GM18502 (cell line): ENCODE measurements around the gene CD14.
"Not testable (repeated sequence)": the region's sequence is repeated elsewhere in the genome, so short reads cannot be mapped to it uniquely, and the experiment has no call there.

Source experiments
- ATAC-seq: cut with Tn5 transposase; IDR thresholded peaks from one replicate; pipeline ENCODE4 v1.9.1; 2021; ENCODE audit warnings: mild to moderate bottlenecking; ENCODE audit not compliant: unreplicated experiment, poor library complexity

CD14 gene

DNA sequence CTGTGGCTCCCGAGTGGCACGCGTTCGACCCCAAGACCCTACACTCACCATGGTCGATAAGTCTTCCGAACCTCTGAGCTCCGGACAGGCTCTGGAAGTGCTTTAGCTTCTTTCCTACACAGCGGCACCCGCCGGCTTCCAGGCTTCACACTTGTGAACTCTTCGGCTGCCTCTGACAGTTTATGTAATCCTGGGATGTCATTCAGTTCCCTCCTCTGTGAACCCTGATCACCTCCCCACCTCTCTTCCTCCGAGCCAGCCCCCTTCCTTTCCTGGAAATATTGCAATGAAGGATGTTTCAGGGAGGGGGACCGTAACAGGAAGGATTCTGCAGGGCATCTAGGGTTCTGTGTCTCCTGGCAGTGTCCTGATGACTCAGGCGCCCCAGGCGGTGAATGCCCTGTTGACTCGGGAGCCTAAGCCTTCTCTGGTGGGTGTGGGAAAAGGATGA lies at the start of gene CD14:
CD14 (minus strand) TSS at position 155 of the 451 bp plus-strand sequence; CDS start at position 51, 104 bp downstream.
- peak; percentile 8 for ATAC-seq

- ATAC-seq = no peak
These were observed 46.0 kb upstream of the CD14 start for GRCh38 chr5:140678993-140679392.

DNA sequence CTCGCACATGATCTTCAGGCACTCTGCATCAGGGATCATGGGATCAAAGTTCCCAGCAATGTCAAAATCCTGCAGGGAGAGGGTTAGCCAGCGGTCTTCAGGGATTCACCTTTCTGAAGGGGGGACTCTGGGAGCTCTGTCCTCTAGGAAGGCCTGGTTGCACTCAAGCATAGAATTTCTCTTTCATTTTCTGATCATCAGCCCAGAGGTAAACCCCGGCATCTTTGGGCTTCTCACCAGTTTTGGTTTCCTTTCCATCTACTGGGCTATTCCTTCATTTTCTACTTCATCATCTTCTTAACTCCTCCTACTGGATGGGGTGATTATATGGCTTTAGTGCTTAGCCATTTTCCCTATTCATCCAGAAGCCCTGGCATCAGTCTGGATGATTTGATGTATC lies 45.0 kb upstream of the CD14 start:
- ATAC-seq = peak; percentile 47

DNA sequence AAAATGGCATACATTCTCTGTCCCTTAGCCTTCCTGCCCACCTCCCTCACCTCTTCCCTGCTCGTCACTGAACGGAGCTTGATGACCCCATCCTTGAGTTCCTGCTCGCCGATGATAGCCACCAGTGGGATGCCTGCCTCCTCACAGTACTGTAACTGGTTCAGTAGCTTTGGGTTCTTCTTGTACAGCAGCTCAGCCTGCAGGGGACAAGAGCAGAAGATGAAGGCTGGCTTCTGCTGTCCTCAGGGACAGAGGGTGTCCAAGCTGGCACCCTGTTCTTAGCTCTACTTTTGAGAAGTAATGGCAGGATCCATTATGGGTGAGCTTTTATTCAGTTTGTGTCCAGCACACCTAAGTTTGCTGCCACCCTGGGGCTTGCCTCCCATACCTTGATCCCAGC lies 41.7 kb upstream of the CD14 start:
- ATAC-seq = no peak

GRCh38 chr5:140674211-140674610 lies 41.2 kb upstream of the CD14 start:
- no peak for ATAC-seq

- no peak for ATAC-seq
These were observed 40.4 kb upstream of the CD14 start, which contains the start of gene DND1 for GRCh38 chr5:140673187-140673976. TSS of gene DND1 (minus strand) at chr5:140673576. CDS start at chr5:140673542, 34 bp downstream.

DNA sequence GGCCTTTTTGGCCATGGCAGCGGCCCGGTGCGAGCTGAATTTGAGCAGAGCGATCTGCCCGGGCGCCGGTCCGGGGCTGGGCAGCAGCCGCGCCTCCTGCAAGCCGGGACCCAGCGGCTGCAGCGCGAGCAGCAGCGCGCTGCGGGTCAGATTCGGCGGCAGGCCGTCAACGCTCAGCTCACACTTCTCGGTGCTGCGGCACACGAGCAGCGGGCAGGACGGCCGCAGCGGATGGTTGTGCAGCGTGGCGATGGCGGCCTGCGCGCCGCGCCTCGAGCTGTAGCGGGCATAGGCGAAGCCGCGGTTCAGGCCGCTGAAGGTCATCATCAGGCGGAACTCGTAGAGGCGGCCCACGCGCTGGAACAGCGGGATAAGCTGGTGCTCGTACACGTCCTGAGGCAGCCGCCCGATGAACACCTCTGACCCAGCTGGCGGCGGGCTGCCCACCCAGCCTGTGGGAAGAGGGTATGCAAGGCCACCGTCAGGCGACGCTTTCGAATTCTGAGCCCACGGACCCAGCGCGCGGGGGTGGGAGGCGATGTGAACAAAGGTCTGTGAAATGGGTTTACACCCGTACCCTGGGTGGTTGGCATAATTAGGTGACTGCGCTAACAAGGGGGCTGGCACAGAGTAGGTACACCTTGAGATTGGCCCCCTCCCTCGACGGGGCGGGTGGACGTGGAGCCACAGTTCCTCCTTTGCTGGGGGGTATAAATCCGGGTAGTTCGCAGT lies 39.6 kb upstream of the CD14 start:
- ATAC-seq = no peak

- ATAC-seq = no peak
These were observed 38.6 kb upstream of the CD14 start for GRCh38 chr5:140671472-140672125.

GRCh38 chr5:140671035-140671434 lies 38.1 kb upstream of the CD14 start:
- not testable (repeated sequence) for ATAC-seq

DNA sequence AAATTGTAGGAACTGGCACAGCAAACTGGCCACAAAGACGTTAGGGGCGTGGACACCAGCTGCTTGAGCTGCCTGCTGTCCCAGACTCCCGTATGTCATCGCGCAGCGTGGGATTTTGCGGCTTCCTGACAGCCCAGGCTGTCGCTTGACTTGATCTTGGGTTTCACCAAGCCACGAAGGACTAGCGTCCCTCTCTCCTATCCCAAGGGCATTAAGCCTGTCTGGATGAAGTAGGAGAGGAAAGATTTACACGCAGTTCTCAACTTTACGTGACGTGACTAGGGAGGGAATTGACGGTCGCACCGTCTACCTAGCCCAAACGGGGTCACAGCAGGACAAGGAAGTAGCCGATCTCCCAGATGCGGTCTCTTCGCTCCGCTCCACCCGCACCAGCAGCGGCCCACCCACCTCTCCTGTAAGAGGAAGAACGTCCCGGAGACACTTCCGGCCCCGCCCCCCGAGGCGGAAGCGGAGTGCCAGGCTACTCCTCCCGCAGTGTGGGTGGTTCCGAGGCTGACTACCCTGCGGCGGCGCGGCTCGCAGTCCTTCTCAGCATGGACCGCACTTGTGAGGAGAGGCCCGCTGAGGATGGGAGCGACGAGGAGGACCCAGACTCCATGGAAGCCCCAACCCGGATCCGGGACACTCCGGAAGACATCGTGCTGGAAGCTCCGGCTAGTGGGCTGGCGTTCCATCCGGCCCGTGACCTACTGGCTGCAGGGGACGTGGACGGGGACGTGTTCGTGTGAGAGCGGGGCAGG lies 31.6 kb upstream of the CD14 start, which contains the start of gene WDR55:
WDR55 (plus strand) TSS at position 546 of the 761 bp plus-strand sequence; CDS start at position 555, 9 bp downstream.
- peak; percentile 97 for ATAC-seq

- ATAC-seq = no peak
These were observed 31.0 kb upstream of the CD14 start for GRCh38 chr5:140664030-140664358.

DNA sequence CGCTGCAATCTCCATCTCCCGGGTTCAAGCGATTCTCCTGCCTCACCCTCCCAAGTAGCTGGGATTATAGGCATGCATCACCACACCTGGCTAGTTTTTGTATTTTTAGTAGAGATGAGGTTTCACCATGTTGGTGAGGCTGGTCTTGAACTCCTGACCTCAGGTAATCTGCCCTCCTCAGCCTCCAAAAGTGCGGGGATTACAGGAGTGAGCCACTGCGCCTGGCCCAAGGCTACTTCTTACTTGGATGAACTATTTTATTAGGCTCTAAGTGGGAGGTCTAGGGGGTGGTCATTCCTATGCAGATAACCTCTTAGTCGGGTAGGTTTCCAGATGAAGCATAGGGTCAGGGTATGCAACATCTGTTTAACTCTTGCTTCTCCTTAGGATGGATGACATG lies 27.4 kb upstream of the CD14 start:
- ATAC-seq = not testable (repeated sequence)

DNA sequence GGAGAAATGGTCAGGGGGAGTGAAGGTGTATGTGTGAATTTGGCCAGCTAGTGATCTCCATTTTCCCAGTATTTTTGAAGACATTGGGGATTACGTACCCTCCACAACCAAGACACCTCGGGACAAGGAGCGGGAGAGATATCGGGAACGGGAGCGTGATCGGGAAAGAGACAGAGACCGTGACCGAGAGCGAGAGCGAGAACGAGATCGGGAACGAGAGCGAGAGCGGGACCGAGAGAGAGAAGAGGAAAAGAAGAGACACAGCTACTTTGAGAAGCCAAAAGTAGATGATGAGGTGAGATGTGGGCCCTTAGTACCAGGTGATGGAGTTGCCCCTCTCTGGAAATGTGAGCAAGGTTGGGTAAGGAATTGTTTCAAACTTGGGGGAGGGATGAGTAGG lies 25.9 kb upstream of the CD14 start:
- ATAC-seq = no peak

DNA sequence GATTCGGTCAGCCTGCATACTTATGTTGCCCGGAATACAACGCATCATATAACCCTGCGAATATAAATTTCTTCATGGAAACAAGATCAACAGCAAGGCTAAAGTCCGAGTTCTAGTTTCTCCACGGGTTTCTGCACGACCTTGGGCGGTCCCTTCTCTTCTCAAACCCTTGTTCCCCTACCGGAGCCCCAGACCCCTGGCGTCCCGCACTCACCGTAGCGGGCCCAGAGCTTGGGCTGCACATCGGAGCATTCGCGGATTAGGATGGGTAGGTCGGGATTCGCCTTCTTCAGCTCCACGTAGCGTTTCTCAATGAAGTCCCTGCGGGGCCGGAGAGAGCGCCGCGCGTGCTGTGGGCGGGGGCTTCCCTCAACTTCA lies 14.1 kb upstream of the CD14 start:
- ATAC-seq = peak; percentile 43

DNA sequence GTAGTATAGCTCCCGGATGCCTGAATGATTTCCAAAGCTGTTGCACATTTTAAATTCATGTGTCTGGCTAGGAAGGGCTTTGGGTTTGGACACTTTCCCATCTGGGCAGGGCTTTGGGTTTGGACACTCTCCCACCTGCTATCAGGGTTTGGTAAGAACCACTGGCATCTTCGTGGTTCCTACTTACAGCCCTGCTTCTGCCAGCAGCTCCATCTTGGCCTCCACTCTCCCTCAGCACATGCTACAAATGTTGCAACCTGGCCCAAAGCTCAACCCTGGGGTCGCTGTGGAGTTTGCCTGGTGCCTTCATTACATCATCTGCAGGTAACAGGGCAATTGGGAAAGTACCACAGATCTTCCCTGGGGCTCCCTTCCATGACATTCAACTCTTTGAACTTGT lies 9.7 kb upstream of the CD14 start:
- no peak for ATAC-seq

GRCh38 chr5:140641716-140642115 lies 8.7 kb upstream of the CD14 start:
- ATAC-seq = no peak

DNA sequence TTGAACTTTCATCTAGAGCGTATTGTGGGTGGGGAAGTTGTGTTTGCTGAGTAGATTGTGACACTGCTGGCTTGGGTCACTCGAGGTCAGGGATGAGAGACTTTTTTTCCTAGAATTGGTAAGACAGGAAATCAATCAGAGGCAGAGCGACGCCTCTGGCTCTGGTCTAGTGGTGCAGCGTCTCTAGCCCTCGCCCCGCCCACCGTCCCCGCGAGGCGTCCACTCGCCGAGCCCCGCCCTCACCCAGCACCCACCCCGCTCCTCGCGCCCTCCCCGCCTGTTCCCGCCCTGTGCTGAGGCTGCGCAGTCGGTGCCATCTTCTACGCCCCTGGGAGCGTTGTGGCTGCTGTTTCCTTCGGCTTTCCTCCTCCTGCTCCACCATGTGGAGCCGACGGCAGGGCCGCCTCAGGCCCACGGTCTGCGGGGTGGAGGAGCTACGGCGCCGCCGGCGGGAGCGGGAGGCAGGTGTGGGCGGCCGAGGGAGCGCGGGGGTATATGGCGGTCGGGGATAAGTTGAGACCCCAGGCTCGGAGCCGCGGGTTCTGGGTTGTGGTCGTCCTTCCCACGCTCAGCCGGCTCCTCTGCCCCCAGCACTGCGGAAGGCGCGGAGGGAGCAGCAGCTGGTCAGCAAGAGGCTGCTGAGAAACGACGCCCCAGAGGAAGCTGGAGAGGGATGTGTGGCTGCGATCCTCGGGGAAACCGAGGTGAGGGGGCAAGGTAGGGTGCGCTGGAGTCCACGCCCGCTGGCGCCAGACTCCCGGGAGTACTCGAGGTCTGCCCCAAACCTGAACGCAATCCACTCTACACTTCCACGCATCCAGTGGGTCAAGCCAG lies 6.4 kb upstream of the CD14 start, which contains the start of gene TMCO6:
TMCO6 (plus strand) TSS at position 304 of the 834 bp plus-strand sequence; CDS start at position 381, 77 bp downstream.
- peak; percentile 94 for ATAC-seq

DNA sequence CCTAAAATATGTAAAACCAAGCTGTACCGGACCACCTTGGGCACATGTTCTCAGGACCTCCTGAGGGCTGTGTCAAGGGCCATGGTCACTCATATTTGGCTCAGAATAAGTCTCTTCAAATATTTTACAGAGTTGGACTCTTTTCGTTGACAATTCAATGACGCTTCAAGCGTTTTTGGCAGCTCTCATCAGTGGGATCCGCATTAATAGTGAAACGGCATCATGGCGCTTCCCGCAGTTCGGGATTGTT lies 5.8 kb upstream of the CD14 start:
- not testable (repeated sequence) for ATAC-seq

- ATAC-seq = no peak
These were observed 4.6 kb upstream of the CD14 start for GRCh38 chr5:140637371-140638100.
